Cortex of kidney (tissue), 1 donor: ENCODE results near the gene FGF6.
"Not testable (repeated sequence)": the region's sequence is repeated elsewhere in the genome, so short reads cannot be mapped to it uniquely, and the experiment has no call there.

Source experiments
- DNase-seq: peaks from one replicate; lab custom pipeline; 2025; lab: John Stamatoyannopoulos, UW

The FGF6 gene

GRCh38 chr12:4418913-4419312 is 26.7 kb downstream of the FGF6 start:
- DNase-seq: no peak

- DNase-seq: no peak
Observed at GRCh38 chr12:4417936-4418335, 27.7 kb downstream of the FGF6 start.

- DNase-seq: no peak
Observed at GRCh38 chr12:4417455-4417854, 28.2 kb downstream of the FGF6 start.

GRCh38 chr12:4416276-4416675 is 29.3 kb downstream of the FGF6 start:
- DNase-seq: no peak

- no peak for DNase-seq
Observed at GRCh38 chr12:4412465-4412864, 33.1 kb downstream of the FGF6 start.

- DNase-seq: no peak
Observed at GRCh38 chr12:4412056-4412455, 33.6 kb downstream of the FGF6 start.

GRCh38 chr12:4407136-4407535 is 38.5 kb downstream of the FGF6 start:
- DNase-seq: no peak

- not testable (repeated sequence) for DNase-seq
Observed at GRCh38 chr12:4404877-4405637, 40.6 kb downstream of the FGF6 start.

GRCh38 chr12:4402996-4403395 is 42.6 kb downstream of the FGF6 start:
- DNase-seq: no peak

GRCh38 chr12:4401117-4401516 is 44.5 kb downstream of the FGF6 start:
- DNase-seq: no peak

- no peak for DNase-seq
Observed at GRCh38 chr12:4395818-4396217, 49.8 kb downstream of the FGF6 start.

GRCh38 chr12:4393211-4393610 is 52.4 kb downstream of the FGF6 start:
- no peak for DNase-seq

- DNase-seq: no peak
Observed at GRCh38 chr12:4392223-4392742, 53.3 kb downstream of the FGF6 start.

GRCh38 chr12:4388662-4389061 is 57.0 kb downstream of the FGF6 start:
- DNase-seq: no peak

- no peak for DNase-seq
Observed at GRCh38 chr12:4388032-4388431, 57.6 kb downstream of the FGF6 start.

GRCh38 chr12:4387607-4388006 is 58.0 kb downstream of the FGF6 start:
- DNase-seq: no peak

GRCh38 chr12:4386801-4387200 is 58.8 kb downstream of the FGF6 start:
- DNase-seq: no peak
